Activated naive CD4-positive, alpha-beta T cell treated with Interleukin-2 at 50 U/mL for 16 hours (primary cell): ENCODE measurements around the gene NR5A1.

Experiments
- DNase-seq: peaks from one replicate; pipeline ENCODE4 v3.0.0-alpha.2; 2020

Gene NR5A1

GRCh38 chr9:124439086-124439485 is 68.1 kb downstream of the NR5A1 start:
- DNase-seq = no peak

GRCh38 chr9:124438091-124438490 is 69.1 kb downstream of the NR5A1 start:
- no peak for DNase-seq

GRCh38 chr9:124437086-124437485 is 70.1 kb downstream of the NR5A1 start:
- no peak for DNase-seq

- DNase-seq = no peak
These were observed 70.9 kb downstream of the NR5A1 start for GRCh38 chr9:124436320-124436719.
